ENCODE measurements around the gene TNFSF13.

GRCh38 chr17:7558544-7559319 is at the start of gene TNFSF13:
- no peak for TF ChIP-seq CTCF (IDR thresholded peaks at IDR 0.05; ENCODE audit: borderline replicate concordance, extremely low read depth, low read length, poor library complexity, severe bottlenecking)
- TF ChIP-seq EZH2 (IDR thresholded peaks at IDR 0.05; ENCODE audit: borderline replicate concordance, low read depth, low read length, severe bottlenecking): no peak
